Measurements from ENCODE around the gene YJEFN3.

The YJEFN3 gene

GRCh38 chr19:19582471-19582870, 53.8 kb downstream of the YJEFN3 start:
- in situ Hi-C loops (cut with HindIII; ENCODE audit: low sequenced_read_pairs), result no loop called here
- no peak for DNase-seq (ENCODE audit: low read depth)
- H3K4me3 ChIP-seq (ENCODE audit: low read depth, low read length), result no peak overlapping the region
- TF ChIP-seq CTCF (IDR thresholded peaks at IDR 0.05; ENCODE audit: low read depth, low read length, missing control alignments), result no peak

- no peak for DNase-seq (ENCODE audit: low read depth)
- no peak for TF ChIP-seq CTCF (IDR thresholded peaks at IDR 0.05; ENCODE audit: low read depth, low read length, missing control alignments)
- no peak overlapping the region for H3K4me3 ChIP-seq (ENCODE audit: low read depth, low read length)
- in situ Hi-C loops (cut with HindIII; ENCODE audit: low sequenced_read_pairs), result no loop called here
Observed at GRCh38 chr19:19584356-19584755, 55.6 kb downstream of the YJEFN3 start.

Measured in astrocyte of the cerebellum (primary cell).